ENCODE measurements around the gene SLC39A1. TPM values are rescaled to one million over a fixed set of nuclear protein-coding genes. Genes with fewer than 3 reads are reported as not detected.
A peak's percentile ranks its signal among the peaks of the same experiment; 100 is the strongest.

The SLC39A1 gene
- total RNA-seq, 2 experiments from 2014 or later = 51.0 to 52.1 TPM

- peak overlapping the region; percentile 41 for H3K27ac Mint-ChIP-seq
- intact Hi-C loops (cut with micrococcal nuclease) = no loop called here
- no peaks in the 10 kb centered on the region for H3K9me3 Mint-ChIP-seq
- H3K27me3 Mint-ChIP-seq (ENCODE audit: low read depth) = no peaks in the 10 kb centered on the region
- no peak overlapping the region for H3K4me3 Mint-ChIP-seq
- H3K36me3 Mint-ChIP-seq (ENCODE audit: low read depth) = peaks cover 35% of the 10 kb centered on the region
- CTCF ChIA-PET = no interaction called here
- H3K4me1 Mint-ChIP-seq (ENCODE audit: low read depth) = no peaks in the 10 kb centered on the region
- DNase-seq = no peak
These were observed 28.6 kb downstream of the SLC39A1 start for GRCh38 chr1:153934746-153935145.

- H3K27ac Mint-ChIP-seq = no peak overlapping the region
- CTCF ChIA-PET = interaction anchor here (0.6 to 0.8 kb wide), 2 partner anchors 10 to 81 kb away, joined by 3 to 4 read pairs; no protein-coding TSS in a partner anchor
- H3K36me3 Mint-ChIP-seq (ENCODE audit: low read depth) = peaks cover 35% of the 10 kb centered on the region
- H3K4me3 Mint-ChIP-seq = no peak overlapping the region
- no peak for DNase-seq
- H3K9me3 Mint-ChIP-seq = no peaks in the 10 kb centered on the region
- H3K4me1 Mint-ChIP-seq (ENCODE audit: low read depth) = no peaks in the 10 kb centered on the region
- H3K27me3 Mint-ChIP-seq (ENCODE audit: low read depth) = no peaks in the 10 kb centered on the region
- intact Hi-C loops (cut with micrococcal nuclease) = no loop called here
These were observed 29.4 kb downstream of the SLC39A1 start for GRCh38 chr1:153933955-153934354.

- Mint-ChIP-seq H3K27ac (no peak overlapping the region), H3K4me1 (ENCODE audit: low read depth) (peaks cover under 1% of the 10 kb centered on the region), H3K27me3 (ENCODE audit: low read depth) (no peaks in the 10 kb centered on the region), H3K4me3 (no peak overlapping the region), H3K36me3 (ENCODE audit: low read depth) (peaks cover 35% of the 10 kb centered on the region), H3K9me3 (no peaks in the 10 kb centered on the region)
- no peak for DNase-seq
- CTCF ChIA-PET = no interaction called here
- intact Hi-C loops (cut with micrococcal nuclease) = no loop called here
These were observed 29.9 kb downstream of the SLC39A1 start for GRCh38 chr1:153933430-153933829.

GRCh38 chr1:153932156-153933131 lies 30.9 kb downstream of the SLC39A1 start:
- no peak for DNase-seq
- Mint-ChIP-seq H3K27me3 (ENCODE audit: low read depth) (no peaks in the 10 kb centered on the region), H3K36me3 (ENCODE audit: low read depth) (peaks cover 32% of the 10 kb centered on the region), H3K27ac (no peak overlapping the region), H3K9me3 (no peaks in the 10 kb centered on the region), H3K4me1 (ENCODE audit: low read depth) (peaks cover 6% of the 10 kb centered on the region), H3K4me3 (no peak overlapping the region)
- intact Hi-C loops (cut with micrococcal nuclease) = no loop called here
- CTCF ChIA-PET = no interaction called here

GRCh38 chr1:153929981-153930948 lies 33.1 kb downstream of the SLC39A1 start:
- peaks cover 6% of the 10 kb centered on the region for H3K4me1 Mint-ChIP-seq (ENCODE audit: low read depth)
- DNase-seq = no peak
- intact Hi-C loops (cut with micrococcal nuclease) = no loop called here
- H3K4me3 Mint-ChIP-seq = no peak overlapping the region
- CTCF ChIA-PET = interaction anchor here (0.6 to 1.3 kb wide), 3 partner anchors 14 to 282 kb away, joined by 3 to 5 read pairs (median 3); partner anchors contain the start of gene RAB13
- H3K9me3 Mint-ChIP-seq = no peaks in the 10 kb centered on the region
- no peak overlapping the region for H3K27ac Mint-ChIP-seq
- H3K36me3 Mint-ChIP-seq (ENCODE audit: low read depth) = peaks cover 18% of the 10 kb centered on the region
- H3K27me3 Mint-ChIP-seq (ENCODE audit: low read depth) = no peaks in the 10 kb centered on the region

GRCh38 chr1:153929426-153929825 lies 33.9 kb downstream of the SLC39A1 start:
- Mint-ChIP-seq H3K36me3 (ENCODE audit: low read depth) (peaks cover 14% of the 10 kb centered on the region), H3K9me3 (no peaks in the 10 kb centered on the region), H3K4me1 (ENCODE audit: low read depth) (peaks cover 6% of the 10 kb centered on the region), H3K4me3 (no peak overlapping the region), H3K27me3 (ENCODE audit: low read depth) (no peaks in the 10 kb centered on the region), H3K27ac (no peak overlapping the region)
- intact Hi-C loops (cut with micrococcal nuclease) = no loop called here
- CTCF ChIA-PET = interaction anchor here (0.6 to 1.3 kb wide), 4 partner anchors 15 to 281 kb away, joined by 3 to 5 read pairs (median 4); partner anchors contain the start of gene RAB13
- DNase-seq = no peak

- H3K36me3 Mint-ChIP-seq (ENCODE audit: low read depth) = peaks cover 12% of the 10 kb centered on the region
- no peaks in the 10 kb centered on the region for H3K9me3 Mint-ChIP-seq
- no peaks in the 10 kb centered on the region for H3K27me3 Mint-ChIP-seq (ENCODE audit: low read depth)
- CTCF ChIA-PET = interaction anchor here (0.6 to 1.3 kb wide), 4 partner anchors 32 to 370 kb away, joined by 3 to 5 read pairs (median 4); partner anchors contain the start of gene RAB13
- H3K27ac Mint-ChIP-seq = peak overlapping the region; percentile 9
- no peak overlapping the region for H3K4me3 Mint-ChIP-seq
- H3K4me1 Mint-ChIP-seq (ENCODE audit: low read depth) = peaks cover 8% of the 10 kb centered on the region
- no peak for DNase-seq
- intact Hi-C loops (cut with micrococcal nuclease) = no loop called here
These were observed 34.5 kb downstream of the SLC39A1 start for GRCh38 chr1:153928791-153929341.

GRCh38 chr1:153928245-153928644 lies 35.1 kb downstream of the SLC39A1 start:
- intact Hi-C loops (cut with micrococcal nuclease) = no loop called here
- CTCF ChIA-PET = interaction anchor here (0.6 to 0.7 kb wide), 2 partner anchors 293 to 370 kb away, joined by 4 read pairs; no protein-coding TSS in a partner anchor
- H3K36me3 Mint-ChIP-seq (ENCODE audit: low read depth) = peaks cover 10% of the 10 kb centered on the region
- peaks cover 9% of the 10 kb centered on the region for H3K4me1 Mint-ChIP-seq (ENCODE audit: low read depth)
- H3K27me3 Mint-ChIP-seq (ENCODE audit: low read depth) = no peaks in the 10 kb centered on the region
- H3K9me3 Mint-ChIP-seq = no peaks in the 10 kb centered on the region
- no peak for DNase-seq
- H3K4me3 Mint-ChIP-seq = no peak overlapping the region
- peak overlapping the region; percentile 9 for H3K27ac Mint-ChIP-seq

- CTCF ChIA-PET = interaction anchor here (0.7 to 1.1 kb wide), 2 partner anchors 21 to 33 kb away, joined by 3 read pairs; no protein-coding TSS in a partner anchor
- Mint-ChIP-seq H3K4me3 (no peak overlapping the region), H3K9me3 (no peaks in the 10 kb centered on the region), H3K36me3 (ENCODE audit: low read depth) (peaks cover 4% of the 10 kb centered on the region), H3K27me3 (ENCODE audit: low read depth) (no peaks in the 10 kb centered on the region), H3K27ac (no peak overlapping the region), H3K4me1 (ENCODE audit: low read depth) (peaks cover 11% of the 10 kb centered on the region)
- no peak for DNase-seq
- intact Hi-C loops (cut with micrococcal nuclease) = no loop called here
These were observed 36.9 kb downstream of the SLC39A1 start for GRCh38 chr1:153926405-153926804.

- Mint-ChIP-seq H3K4me1 (ENCODE audit: low read depth) (peaks cover 36% of the 10 kb centered on the region), H3K36me3 (ENCODE audit: low read depth) (peaks cover 3% of the 10 kb centered on the region), H3K9me3 (no peaks in the 10 kb centered on the region), H3K27me3 (ENCODE audit: low read depth) (no peaks in the 10 kb centered on the region), H3K4me3 (peak within 1 kb of the TSS; percentile 81), H3K27ac (peak within 1 kb of the TSS; percentile 94)
- peak; percentile 100 for DNase-seq
- CTCF ChIA-PET = interaction anchor here (0.6 to 1.9 kb wide), 6 partner anchors 22 to 353 kb away, joined by 3 to 5 read pairs (median 4); partner anchors contain the start of gene DENND4B
- intact Hi-C loops (cut with micrococcal nuclease) = loop anchor here (1.0 to 2.0 kb wide), 12 partner anchors 22 to 290 kb away; partner anchors contain the start of genes CREB3L4, CRTC2, JTB and RPS27
These were observed 40.1 kb downstream of the SLC39A1 start, which contains the start of gene GATAD2B for GRCh38 chr1:153922972-153923925. GATAD2B (minus strand) TSS chr1:153922972; CDS start chr1:153828347, 94,625 bp downstream.
